Activated CD4-positive, alpha-beta T cell treated with anti-CD3 and anti-CD28 coated beads, Interleukin-2, Interleukin-6, amounts not matched to agents 100 ng/mL and 50 ng/mL, durations not matched to agents 16 hours and 8 hours (primary cell): ENCODE results near the gene KSR1.
A peak's percentile ranks its signal among the peaks of the same experiment; 100 is the strongest.
"Not testable (repeated sequence)": the region's sequence is repeated elsewhere in the genome, so short reads cannot be mapped to it uniquely, and the experiment has no call there.

Experiments used
- DNase-seq: peaks from one replicate; pipeline ENCODE4 v3.0.0-alpha.2; 2020

The KSR1 gene

DNA sequence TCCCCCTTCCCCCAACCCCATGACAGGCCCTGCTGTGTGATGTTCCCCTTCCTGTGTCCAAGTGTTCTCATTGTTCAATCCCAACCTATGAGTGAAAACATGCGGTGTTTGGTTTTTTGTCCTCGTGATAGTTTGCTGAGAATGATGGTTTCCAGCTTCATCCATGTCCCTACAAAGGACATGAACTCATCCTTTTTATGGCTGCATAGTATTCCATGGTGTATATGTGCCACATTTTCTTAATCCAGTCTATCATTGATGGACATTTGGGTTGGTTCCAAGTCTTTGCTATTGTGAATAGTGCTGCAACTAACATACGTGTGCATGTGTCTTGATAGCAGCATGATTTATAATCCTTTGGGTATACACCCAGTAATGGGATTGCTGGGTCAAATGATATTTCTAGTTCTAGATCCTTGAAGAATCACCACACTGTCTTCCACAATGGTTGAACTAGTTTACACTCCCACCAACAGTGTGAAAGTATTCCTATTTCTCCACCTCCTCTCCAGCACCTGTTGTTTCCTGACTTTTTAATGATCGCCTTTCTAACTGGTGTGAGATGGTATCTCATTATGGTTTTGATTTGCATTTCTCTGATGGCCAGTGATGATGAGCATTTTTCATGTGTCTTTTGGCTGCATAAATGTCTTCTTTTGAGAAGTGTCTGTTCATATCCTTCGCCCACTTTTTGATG lies 28.9 kb upstream of the KSR1 start:
- not testable (repeated sequence) for DNase-seq

GRCh38 chr17:27428781-27429505 lies 27.3 kb upstream of the KSR1 start:
- no peak for DNase-seq

- no peak for DNase-seq
Measured at GRCh38 chr17:27429666-27430382, 26.4 kb upstream of the KSR1 start.

DNA sequence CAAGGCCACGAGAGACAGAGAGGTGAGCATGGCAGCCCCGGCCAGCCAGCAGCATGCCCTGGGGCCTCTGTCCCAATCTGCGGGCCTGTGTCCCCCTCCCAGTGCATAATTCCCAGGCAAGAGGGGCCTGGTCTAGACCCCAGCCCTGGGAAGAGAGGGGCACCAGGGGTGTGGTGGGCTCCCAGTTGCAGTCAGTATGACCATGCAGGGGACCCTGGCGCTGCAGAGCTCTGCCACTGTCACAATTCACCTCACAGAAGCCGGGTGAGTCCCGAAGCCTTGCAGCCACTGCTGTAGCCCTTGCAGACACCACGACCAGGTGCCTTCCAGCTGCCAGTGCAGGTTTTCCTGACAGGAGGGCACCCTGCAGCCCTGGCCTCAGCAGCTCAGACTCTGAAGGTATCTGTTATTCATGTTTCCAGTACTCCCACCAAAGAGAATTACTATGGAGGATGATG lies 25.8 kb upstream of the KSR1 start:
- no peak for DNase-seq

DNA sequence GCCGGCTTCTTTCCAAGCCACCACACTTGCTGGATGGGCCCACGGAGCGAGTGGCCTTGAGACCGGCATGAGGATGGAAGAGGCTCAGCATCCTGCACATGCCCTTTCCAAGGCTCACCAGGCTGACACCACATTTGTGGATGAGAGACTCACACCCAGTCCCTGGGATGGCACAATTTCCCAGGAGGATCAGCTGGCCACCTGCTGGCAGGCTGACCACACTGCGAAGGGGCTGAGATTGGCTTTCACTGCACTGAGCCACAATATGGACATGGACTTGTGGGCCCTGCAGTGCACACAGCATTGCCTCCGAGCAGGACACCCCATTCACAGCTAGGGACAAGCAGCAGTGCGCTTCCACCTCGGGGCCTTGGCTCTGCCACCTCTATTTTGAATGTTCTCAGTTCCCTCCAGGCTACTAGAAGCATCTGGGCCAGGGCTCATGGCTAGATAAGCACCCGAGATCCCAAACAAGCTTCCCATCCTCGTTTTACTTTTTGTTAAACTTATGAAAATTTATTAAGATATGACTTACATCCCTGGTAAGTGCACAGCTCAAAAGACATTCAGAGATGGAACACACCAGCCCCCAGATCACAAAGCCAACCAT lies 25.3 kb upstream of the KSR1 start:
- peak; percentile 25 for DNase-seq

GRCh38 chr17:27433521-27433920 lies 22.7 kb upstream of the KSR1 start:
- DNase-seq = no peak

DNA sequence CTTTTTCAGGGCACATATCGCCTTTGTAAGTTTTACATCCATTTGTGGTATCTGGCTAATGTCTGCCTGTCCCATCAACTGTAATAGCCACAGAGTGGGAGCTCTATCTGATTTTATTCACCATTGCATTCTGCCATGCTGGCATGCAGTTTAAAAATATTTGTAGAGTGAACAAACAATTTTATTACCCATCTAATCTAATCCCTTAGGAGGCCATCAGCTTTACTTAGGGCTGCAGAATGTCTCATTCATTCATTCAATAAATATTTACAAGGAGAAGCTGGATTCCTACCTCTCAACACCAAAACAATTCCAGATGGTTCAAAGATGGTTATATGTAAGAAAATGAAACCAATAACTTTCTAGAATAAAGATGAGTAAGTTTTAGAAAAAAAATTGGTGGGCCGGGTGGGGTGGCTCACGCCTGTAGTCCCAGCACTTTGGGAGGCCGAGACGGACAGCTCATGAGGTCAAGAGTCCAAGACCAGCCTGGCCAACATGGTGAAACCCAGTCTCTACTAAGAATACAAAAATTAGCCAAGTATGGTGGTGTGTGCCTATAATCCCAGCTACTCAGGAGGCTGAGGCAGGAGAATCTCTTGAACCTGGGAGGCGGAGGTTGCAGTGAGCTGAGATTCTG lies 20.7 kb upstream of the KSR1 start:
- not testable (repeated sequence) for DNase-seq

- DNase-seq = no peak
Measured at GRCh38 chr17:27438348-27438998, 17.8 kb upstream of the KSR1 start.

- DNase-seq = peak; percentile 54
Measured at GRCh38 chr17:27439342-27439741, 16.9 kb upstream of the KSR1 start.

DNA sequence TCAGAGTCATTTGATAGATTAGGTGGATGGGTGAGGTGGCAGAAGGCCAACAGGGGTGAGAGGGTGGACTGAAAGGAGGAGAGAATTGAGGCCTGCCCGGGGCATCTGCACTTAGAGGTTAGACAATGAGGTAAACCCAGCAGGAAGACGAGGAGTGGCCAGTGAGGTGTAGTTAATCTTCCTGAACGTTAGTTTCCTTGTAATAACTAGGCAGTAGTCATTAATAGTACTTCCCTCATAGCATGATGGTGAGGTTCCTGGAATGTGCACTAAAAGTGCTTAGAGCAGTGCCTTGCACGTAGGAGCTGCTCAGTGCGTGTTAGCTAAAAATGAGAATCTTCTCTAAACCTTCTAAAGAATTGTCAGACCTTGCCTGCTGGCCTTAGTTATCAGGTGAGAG lies 13.5 kb upstream of the KSR1 start:
- DNase-seq = no peak

DNA sequence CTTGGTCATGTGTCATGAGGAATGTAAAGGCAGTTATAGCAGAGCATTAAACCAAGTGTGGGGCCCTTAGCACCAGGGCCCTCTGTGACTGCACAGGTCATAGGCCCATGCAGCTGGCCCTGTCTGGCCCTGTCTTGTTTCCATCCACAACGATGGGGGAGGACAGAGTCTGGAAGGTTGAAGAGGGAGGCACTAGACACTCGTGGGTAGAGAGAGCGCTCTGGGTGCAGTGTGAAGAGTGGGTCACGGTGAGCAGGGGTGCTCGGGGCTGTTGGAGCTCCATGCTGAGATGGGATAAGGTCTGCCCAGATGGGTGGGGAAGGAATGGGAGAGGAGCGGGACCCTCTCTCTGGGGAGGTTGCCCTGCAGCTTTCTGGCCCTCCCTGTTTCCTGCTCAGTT lies 12.8 kb upstream of the KSR1 start:
- no peak for DNase-seq

DNA sequence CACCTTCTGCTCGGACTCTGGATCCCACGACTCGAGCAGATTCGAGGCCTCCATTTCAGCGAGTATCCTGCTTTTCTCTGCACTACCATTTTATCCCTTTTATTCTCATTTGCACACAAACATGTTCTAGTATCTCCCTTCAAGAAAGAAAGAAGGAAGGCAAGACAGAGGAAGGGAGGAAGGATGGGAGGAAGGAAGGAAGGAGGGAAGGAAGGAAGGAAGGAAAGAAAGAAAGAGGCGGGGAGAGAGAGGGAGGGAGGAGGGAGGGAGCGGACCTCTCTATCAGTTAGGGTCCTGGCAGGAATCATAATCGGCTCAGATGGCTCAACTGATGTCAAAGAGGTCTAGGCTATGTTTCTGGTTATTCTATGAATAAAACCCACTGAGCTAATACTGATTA lies 10.3 kb upstream of the KSR1 start:
- DNase-seq = no peak

DNA sequence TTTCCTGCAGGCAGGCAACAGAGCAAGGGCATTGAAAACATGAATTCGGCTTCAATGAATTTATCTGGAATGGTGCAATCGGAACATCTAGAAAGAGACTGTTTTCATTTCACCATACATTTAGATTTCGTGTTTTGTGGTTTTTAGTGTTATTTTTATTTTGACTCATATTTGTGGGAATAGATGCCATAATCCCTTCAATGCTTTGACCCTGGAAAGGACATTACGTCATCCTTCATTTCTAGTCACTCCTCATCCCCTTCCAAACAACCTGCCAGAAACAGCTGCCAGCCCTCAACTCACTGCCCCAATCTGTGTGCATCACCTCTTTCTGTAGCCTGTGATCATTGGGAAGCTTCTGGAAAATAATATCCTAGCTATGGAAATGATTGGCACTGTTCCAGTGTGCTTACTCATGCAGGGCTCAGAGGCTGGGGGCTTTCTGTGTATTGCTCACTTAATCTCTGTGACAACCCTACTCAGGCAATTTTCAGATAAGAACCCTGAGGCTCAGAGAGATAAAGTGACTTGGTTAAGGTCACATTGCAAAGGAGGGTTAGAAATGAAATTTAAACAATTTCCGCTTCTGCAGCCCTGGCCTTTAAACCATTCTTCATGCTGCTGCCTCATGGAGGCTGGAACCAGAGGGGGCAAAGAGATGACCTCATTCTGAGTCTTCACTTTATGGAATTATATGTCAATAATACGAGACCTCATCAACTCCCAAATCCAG lies 9.5 kb upstream of the KSR1 start:
- no peak for DNase-seq

DNA sequence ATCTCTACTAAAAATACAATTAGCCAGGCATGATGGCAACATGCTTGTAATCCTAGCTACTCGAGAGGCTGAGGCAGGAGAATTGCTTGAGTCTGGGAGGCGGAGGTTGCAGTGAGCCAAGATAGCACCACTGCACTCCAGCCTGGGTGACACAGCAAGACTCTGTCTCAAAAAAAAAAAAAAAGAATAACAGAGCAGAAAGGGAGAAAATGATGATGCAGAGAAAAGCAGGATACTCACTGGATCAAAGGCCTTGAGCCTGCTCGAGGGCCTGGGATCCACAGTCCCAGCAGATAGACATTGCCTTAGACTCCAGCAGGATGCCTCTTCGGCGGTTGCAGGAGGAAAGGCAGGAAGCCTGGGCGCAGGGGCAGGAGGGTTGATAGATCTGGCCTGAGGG lies 7.7 kb upstream of the KSR1 start:
- DNase-seq = not testable (repeated sequence)

DNA sequence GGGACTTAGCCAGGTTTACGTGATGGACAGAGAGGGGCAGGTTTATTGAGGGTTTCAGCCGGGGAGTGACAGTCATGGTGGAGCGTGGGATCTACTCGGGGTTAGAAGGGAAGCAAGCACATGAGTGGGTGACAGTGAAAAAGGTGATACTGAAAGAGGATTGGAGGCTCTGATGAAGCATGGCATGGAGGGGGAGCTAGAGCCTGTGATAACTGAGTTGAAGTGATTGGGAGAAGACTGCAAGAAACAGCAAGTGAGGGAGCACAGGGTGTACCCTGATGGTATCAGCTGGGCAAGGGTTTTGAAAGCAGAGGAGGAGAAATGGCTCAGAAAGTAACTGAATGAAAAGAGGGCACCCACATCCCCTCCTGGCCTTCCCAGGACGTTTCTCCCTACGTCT lies 6.7 kb upstream of the KSR1 start:
- no peak for DNase-seq

DNA sequence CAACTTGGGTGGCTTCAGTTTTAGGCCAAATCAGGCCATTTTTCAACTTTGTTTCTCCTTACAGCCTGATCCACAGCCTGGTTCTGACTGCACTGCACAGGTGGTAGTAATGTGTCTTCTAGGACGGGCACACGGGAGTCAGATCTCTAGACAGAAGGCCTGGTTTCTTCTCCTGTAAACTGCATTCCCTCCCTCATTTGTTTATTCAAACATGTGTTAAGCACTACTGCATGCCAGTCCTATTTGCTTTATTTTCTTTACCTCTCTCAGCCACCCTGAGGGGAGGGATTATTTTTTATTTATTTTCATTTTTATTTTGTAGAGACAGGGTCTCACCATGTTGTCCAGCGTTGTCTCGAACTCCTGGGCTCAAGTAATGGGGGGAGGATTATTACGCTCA lies 6.3 kb upstream of the KSR1 start:
- DNase-seq = no peak

DNA sequence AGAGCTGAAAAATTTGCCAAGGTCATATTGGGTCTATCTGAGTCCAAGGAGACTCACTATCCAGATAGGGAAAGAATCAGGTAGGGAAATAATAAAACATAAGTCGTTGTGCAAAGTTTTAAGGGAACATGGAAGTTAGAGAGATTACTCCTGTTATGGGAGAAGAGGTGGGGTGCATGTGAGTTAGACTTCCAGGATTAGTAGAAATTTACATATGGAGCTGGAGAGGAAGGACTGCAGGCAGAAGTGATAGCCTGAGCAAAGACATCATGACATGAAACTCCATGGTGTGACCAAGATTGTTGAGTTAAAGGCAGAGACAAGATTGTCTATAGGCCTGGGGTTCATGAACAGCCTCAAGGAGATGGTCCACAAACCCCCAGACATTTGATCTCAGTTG lies 5.8 kb upstream of the KSR1 start:
- no peak for DNase-seq

DNA sequence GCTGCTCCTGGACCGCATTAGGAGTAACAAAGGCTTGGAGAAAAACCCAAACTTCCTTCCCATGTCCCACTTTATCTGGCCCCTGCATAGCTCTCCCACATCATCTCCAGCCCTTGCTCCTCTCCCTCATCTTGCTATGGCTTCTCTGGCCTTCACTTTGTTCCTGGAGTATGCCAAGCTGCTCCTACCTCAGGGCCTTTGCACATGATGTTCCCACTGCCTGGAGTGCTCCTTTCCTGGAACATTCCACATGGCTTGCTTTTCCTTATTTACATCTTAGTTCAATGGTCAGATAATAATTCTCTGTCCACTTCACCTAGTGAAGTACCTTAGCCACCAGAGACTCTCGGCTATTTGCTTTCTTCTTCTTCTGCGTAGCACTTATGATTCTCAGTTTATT lies 4.3 kb upstream of the KSR1 start:
- DNase-seq = no peak

DNA sequence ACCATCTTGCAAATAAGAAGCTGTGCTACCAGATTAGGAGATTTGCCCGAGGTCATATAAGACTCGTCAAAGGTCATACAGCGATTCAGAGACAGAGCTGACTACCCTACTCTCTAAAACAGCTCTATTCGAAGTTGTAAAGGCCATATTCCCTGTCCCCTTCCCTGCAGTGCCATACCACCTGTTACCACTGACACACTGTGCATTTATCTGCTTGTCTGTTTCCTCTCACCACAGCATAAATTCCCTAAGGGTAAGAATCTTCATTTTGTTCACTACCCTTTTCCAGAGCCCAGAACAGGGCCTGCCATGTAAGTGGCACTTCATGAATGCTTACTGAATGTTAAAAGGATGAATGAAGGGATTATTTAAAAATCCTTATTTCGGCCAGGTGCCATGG lies 3.4 kb upstream of the KSR1 start:
- no peak for DNase-seq

GRCh38 chr17:27453471-27453870 lies 2.8 kb upstream of the KSR1 start:
- DNase-seq = no peak

DNA sequence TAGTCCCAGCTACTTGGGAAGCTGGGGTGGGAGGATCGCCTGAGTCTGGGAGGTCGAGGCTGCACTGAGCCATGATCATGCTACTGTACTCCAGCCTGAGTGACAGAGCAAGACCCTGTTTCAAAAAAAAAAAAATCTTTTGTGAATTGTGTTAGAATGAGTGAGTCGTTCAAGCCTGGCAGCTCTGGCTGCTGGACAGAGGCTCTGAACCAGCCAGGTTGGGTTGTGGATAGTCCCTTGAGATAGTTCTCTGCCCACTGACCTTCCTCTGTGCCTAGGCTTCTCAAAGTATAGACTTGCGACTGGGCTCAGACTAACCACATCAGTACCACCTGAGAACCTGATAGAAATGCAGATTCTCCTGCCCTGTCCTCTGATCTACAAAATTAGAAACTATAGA lies 2.2 kb upstream of the KSR1 start:
- DNase-seq = no peak
